Activated naive CD4-positive, alpha-beta T cell treated with anti-CD3 and anti-CD28 coated beads, Interleukin-2, amount 10 ng/mL, durations not matched to agents 7 days and 5 days (primary cell): ENCODE results near the gene GTF2E1.
"Not testable (repeated sequence)": the region's sequence is repeated elsewhere in the genome, so short reads cannot be mapped to it uniquely, and the experiment has no call there.

Experiments
- CTCF ChIA-PET: fragments of 350-600 bp; sonication (Branson Sonifier 250); formaldehyde crosslinking; loops from one replicate; lab custom pipeline; 2021; ENCODE audit warnings: antibody characterized with exemption; lab: Charles Lee
- DNase-seq: peaks from one replicate; pipeline ENCODE4 v3.0.0-alpha.2; 2020
- H3K27ac Mint-ChIP-seq: one replicate; pipeline ENCODE4 v1.8.0; 2021; ENCODE audit warnings: mild to moderate bottlenecking, moderate library complexity, mixed read lengths
- H3K27me3 Mint-ChIP-seq: one replicate; pipeline ENCODE4 v1.8.0; 2021; ENCODE audit warnings: mild to moderate bottlenecking, mixed read lengths
- H3K36me3 Mint-ChIP-seq: one replicate; pipeline ENCODE4 v1.8.0; 2021; ENCODE audit warnings: mixed read lengths
- H3K4me1 Mint-ChIP-seq: one replicate; pipeline ENCODE4 v1.8.0; 2021; ENCODE audit warnings: mixed read lengths
- H3K4me3 Mint-ChIP-seq: one replicate; pipeline ENCODE4 v1.8.0; 2021; ENCODE audit warnings: mild to moderate bottlenecking, moderate library complexity, mixed read lengths
- H3K9me3 Mint-ChIP-seq: one replicate; pipeline ENCODE4 v1.8.0; 2021; ENCODE audit warnings: mixed read lengths

Gene GTF2E1

GRCh38 chr3:120742198-120742848 is at the start of gene GTF2E1, which contains the start of gene RABL3:
Gene GTF2E1, plus strand, starts transcription at chr3:120742744. Its CDS starts 7,809 bp downstream, at chr3:120750553.
Gene RABL3, minus strand, starts transcription at chr3:120742516. Its CDS starts 9 bp downstream, at chr3:120742507.
- peak; percentile 98 for DNase-seq
- peak within 1 kb of the TSS; percentile 84 for H3K4me3 Mint-ChIP-seq
- H3K4me1 Mint-ChIP-seq, result peaks cover 44% of the 10 kb centered on the region
- peak within 1 kb of the TSS; percentile 98 for H3K27ac Mint-ChIP-seq
- H3K27me3 Mint-ChIP-seq, result no peaks in the 10 kb centered on the region
- peaks cover 2% of the 10 kb centered on the region for H3K9me3 Mint-ChIP-seq
- CTCF ChIA-PET, result interaction anchor here (1.3 kb wide), 1 partner anchor 175 kb away, joined by 4 read pairs; no protein-coding TSS in a partner anchor
- H3K36me3 Mint-ChIP-seq, result peaks cover 22% of the 10 kb centered on the region

- Mint-ChIP-seq H3K36me3 (peaks cover 18% of the 10 kb centered on the region), H3K27me3 (no peaks in the 10 kb centered on the region), H3K4me1 (no peaks in the 10 kb centered on the region), H3K27ac (no peak overlapping the region), H3K4me3 (no peak overlapping the region), H3K9me3 (no peaks in the 10 kb centered on the region)
- DNase-seq, result no peak
- CTCF ChIA-PET, result no interaction called here
Observed at GRCh38 chr3:120693439-120694171, 48.9 kb upstream of the GTF2E1 start.

- H3K36me3 Mint-ChIP-seq, result peaks cover 26% of the 10 kb centered on the region
- H3K27me3 Mint-ChIP-seq, result no peaks in the 10 kb centered on the region
- H3K27ac Mint-ChIP-seq, result no peak overlapping the region
- no peaks in the 10 kb centered on the region for H3K4me1 Mint-ChIP-seq
- H3K4me3 Mint-ChIP-seq, result no peak overlapping the region
- H3K9me3 Mint-ChIP-seq, result peaks cover 6% of the 10 kb centered on the region
- CTCF ChIA-PET, result no interaction called here
- no peak for DNase-seq
Observed at GRCh38 chr3:120699333-120699732, 43.2 kb upstream of the GTF2E1 start.

GRCh38 chr3:120705884-120706582 is 36.5 kb upstream of the GTF2E1 start:
- no peak overlapping the region for H3K27ac Mint-ChIP-seq

GRCh38 chr3:120706950-120707349 is 35.6 kb upstream of the GTF2E1 start:
- peaks cover 32% of the 10 kb centered on the region for H3K36me3 Mint-ChIP-seq
- DNase-seq, result no peak
- CTCF ChIA-PET, result no interaction called here
- H3K9me3 Mint-ChIP-seq, result peaks cover 6% of the 10 kb centered on the region
- no peak overlapping the region for H3K4me3 Mint-ChIP-seq
- no peaks in the 10 kb centered on the region for H3K27me3 Mint-ChIP-seq
- no peak overlapping the region for H3K27ac Mint-ChIP-seq
- no peaks in the 10 kb centered on the region for H3K4me1 Mint-ChIP-seq

More at GRCh38 chr3:120705884-120706582, 36.5 kb upstream of the GTF2E1 start:
- H3K9me3 Mint-ChIP-seq, result peaks cover 6% of the 10 kb centered on the region
- no peaks in the 10 kb centered on the region for H3K27me3 Mint-ChIP-seq
- no peak overlapping the region for H3K4me3 Mint-ChIP-seq
- H3K36me3 Mint-ChIP-seq, result peaks cover 33% of the 10 kb centered on the region
- H3K4me1 Mint-ChIP-seq, result no peaks in the 10 kb centered on the region
- CTCF ChIA-PET, result no interaction called here
- no peak for DNase-seq

GRCh38 chr3:120708408-120708807 is 34.1 kb upstream of the GTF2E1 start:
- Mint-ChIP-seq H3K9me3 (peaks cover 1% of the 10 kb centered on the region), H3K4me1 (no peaks in the 10 kb centered on the region), H3K27me3 (no peaks in the 10 kb centered on the region), H3K4me3 (no peak overlapping the region), H3K27ac (no peak overlapping the region), H3K36me3 (peaks cover 23% of the 10 kb centered on the region)
- CTCF ChIA-PET, result no interaction called here
- DNase-seq, result no peak

GRCh38 chr3:120710369-120710768 is 32.2 kb upstream of the GTF2E1 start:
- CTCF ChIA-PET, result no interaction called here
- H3K4me3 Mint-ChIP-seq, result no peak overlapping the region

GRCh38 chr3:120713262-120713661 is 29.3 kb upstream of the GTF2E1 start:
- H3K9me3 Mint-ChIP-seq, result peaks cover 2% of the 10 kb centered on the region
- H3K27ac Mint-ChIP-seq, result no peak overlapping the region
- peaks cover 6% of the 10 kb centered on the region for H3K4me1 Mint-ChIP-seq
- CTCF ChIA-PET, result no interaction called here
- no peak for DNase-seq
- H3K36me3 Mint-ChIP-seq, result peaks cover 11% of the 10 kb centered on the region
- no peaks in the 10 kb centered on the region for H3K27me3 Mint-ChIP-seq
- H3K4me3 Mint-ChIP-seq, result no peak overlapping the region

More at GRCh38 chr3:120710369-120710768, 32.2 kb upstream of the GTF2E1 start:
- Mint-ChIP-seq H3K4me1 (no peaks in the 10 kb centered on the region), H3K27ac (no peak overlapping the region), H3K27me3 (no peaks in the 10 kb centered on the region), H3K9me3 (no peaks in the 10 kb centered on the region), H3K36me3 (peaks cover 10% of the 10 kb centered on the region)
- DNase-seq, result no peak

- Mint-ChIP-seq H3K36me3 (peaks cover 42% of the 10 kb centered on the region), H3K4me3 (peak overlapping the region; percentile 66), H3K27ac (peak overlapping the region; percentile 94), H3K4me1 (peaks cover 31% of the 10 kb centered on the region), H3K9me3 (peaks cover 18% of the 10 kb centered on the region)
- DNase-seq, result peak; percentile 91
- H3K27me3 Mint-ChIP-seq, CTCF ChIA-PET: not testable (repeated sequence)
Observed at GRCh38 chr3:120719167-120719834, 23.2 kb upstream of the GTF2E1 start.

GRCh38 chr3:120726791-120727190 is 15.8 kb upstream of the GTF2E1 start:
- Mint-ChIP-seq H3K4me3 (no peak overlapping the region), H3K36me3 (peaks cover 33% of the 10 kb centered on the region), H3K4me1 (no peaks in the 10 kb centered on the region), H3K9me3 (peaks cover 3% of the 10 kb centered on the region), H3K27me3 (no peaks in the 10 kb centered on the region), H3K27ac (no peak overlapping the region)
- CTCF ChIA-PET, result no interaction called here
- DNase-seq, result no peak

GRCh38 chr3:120730576-120731542 is 11.7 kb upstream of the GTF2E1 start:
- CTCF ChIA-PET, result no interaction called here
- no peak for DNase-seq
- Mint-ChIP-seq H3K4me1 (no peaks in the 10 kb centered on the region), H3K4me3 (no peak overlapping the region), H3K9me3 (peaks cover 17% of the 10 kb centered on the region), H3K36me3 (peaks cover 21% of the 10 kb centered on the region), H3K27ac (no peak overlapping the region), H3K27me3 (no peaks in the 10 kb centered on the region)

- H3K4me3 Mint-ChIP-seq, CTCF ChIA-PET, H3K27ac Mint-ChIP-seq, DNase-seq, H3K27me3 Mint-ChIP-seq: not testable (repeated sequence)
- Mint-ChIP-seq H3K4me1 (peaks cover 22% of the 10 kb centered on the region), H3K9me3 (peaks cover 23% of the 10 kb centered on the region), H3K36me3 (peaks cover 26% of the 10 kb centered on the region)
Observed at GRCh38 chr3:120738006-120738405, 4.5 kb upstream of the GTF2E1 start.

- Mint-ChIP-seq H3K4me3 (peak overlapping the region; percentile 84), H3K36me3 (peaks cover 26% of the 10 kb centered on the region), H3K9me3 (peaks cover 9% of the 10 kb centered on the region), H3K27me3 (no peaks in the 10 kb centered on the region), H3K4me1 (peaks cover 44% of the 10 kb centered on the region), H3K27ac (peak overlapping the region; percentile 98)
- CTCF ChIA-PET, result no interaction called here
- no peak for DNase-seq
Observed at GRCh38 chr3:120741320-120741719, 1.2 kb upstream of the GTF2E1 start.
